Upper lobe of left lung (tissue), 6 donors: ENCODE measurements around the gene MAST4. TPM values are rescaled to one million over a fixed set of nuclear protein-coding genes. Genes with fewer than 3 reads are reported as not detected.

Experiments used
- ATAC-seq, 2 donors: fragments of 200-7000 bp; cut with Tn5 transposase; one replicate each; pipeline ENCODE4 v1.9.1; 2022; ENCODE audit warnings: mild to moderate bottlenecking in 2 of 2, moderate library complexity in 2 of 2; ENCODE audit not compliant: low FRiP score in 2 of 2
- DNase-seq, 2 donors: peaks; one replicate each; pipeline ENCODE4 v3.0.0-alpha.2; 2019 to 2020
- H3K27ac ChIP-seq, 4 donors: fragments of 200-600 bp; sonication (generic); one replicate each; pipeline ENCODE4 v1.5.1; 2016 to 2019
- H3K27me3 ChIP-seq, 4 donors: fragments of 200-600 bp; sonication (generic); one replicate each; pipeline ENCODE4 v1.5.1; 2017 to 2019
- H3K36me3 ChIP-seq, 4 donors: fragments of 200-600 bp; sonication (generic); one replicate each; pipeline ENCODE4 v1.5.1; 2016 to 2019
- H3K4me1 ChIP-seq, 4 donors: fragments of 200-600 bp; sonication (generic); one replicate each; pipeline ENCODE4 v1.5.1; 2018 to 2019
- H3K4me3 ChIP-seq, 4 donors: fragments of 200-600 bp; sonication (generic); one replicate each; pipeline ENCODE4 v1.5.1; 2017 to 2019; ENCODE audit warnings: mild to moderate bottlenecking in 2 of 4, moderate library complexity in 1 of 4
- H3K9me3 ChIP-seq, 4 donors: fragments of 200-600 bp; sonication (generic); one replicate each; pipeline ENCODE4 v1.5.1; 2018 to 2019
- CTCF ChIP-seq, 6 experiments: fragments of 450-650 bp in 4 of 6; fragments of 200-600 bp in 2 of 6; sonication (generic) in 2 of 6; IDR thresholded peaks; one replicate each; pipeline ENCODE4 v1.5.1; 2016 to 2019; ENCODE audit warnings: antibody characterized with exemption in 6 of 6
- EP300 ChIP-seq, 4 donors: sonication (generic); formaldehyde crosslinking; IDR thresholded peaks; one replicate each; pipeline ENCODE4 v1.5.1; 2017; ENCODE audit warnings: antibody characterized with exemption in 4 of 4, control low read depth in 2 of 4
- POLR2A ChIP-seq, 4 donors: fragments of 450-650 bp; IDR thresholded peaks; one replicate each; pipeline ENCODE4 v1.5.1; 2016 to 2017; ENCODE audit warnings: antibody characterized with exemption in 4 of 4, mild to moderate bottlenecking in 2 of 4
- POLR2AphosphoS5 ChIP-seq, 2 donors: sonication (generic); formaldehyde crosslinking; IDR thresholded peaks; one replicate each; pipeline ENCODE4 v1.5.1; 2017; ENCODE audit warnings: antibody characterized with exemption in 2 of 2
- WGBS, 2 donors: methylation state at CpG; one replicate each; pipeline ENCODE4 v1.1.5; 2017 to 2018; 5-methylcytosine and 5-hydroxymethylcytosine counted together
- total RNA-seq, 6 donors: library from RNA; depleted of rRNA in 4 of 6; stranded (reverse); fragments of >200 nt in 4 of 6; gene quantifications; one replicate each; pipeline versions ENCODE4 v1.1.0 to v1.2.1, GENCODE V29; 2016 to 2021
- donor health status: DM: no; HTN: no; CAD: no; lungs with moderate emphysema.
- donor health status: DM: no; HTN: yes; CAD: no; lungs with severe emphysema.

Gene MAST4
- total RNA-seq, 6 donors from 2014 or later = 44.8 to 229 (median 66.4) TPM

DNA sequence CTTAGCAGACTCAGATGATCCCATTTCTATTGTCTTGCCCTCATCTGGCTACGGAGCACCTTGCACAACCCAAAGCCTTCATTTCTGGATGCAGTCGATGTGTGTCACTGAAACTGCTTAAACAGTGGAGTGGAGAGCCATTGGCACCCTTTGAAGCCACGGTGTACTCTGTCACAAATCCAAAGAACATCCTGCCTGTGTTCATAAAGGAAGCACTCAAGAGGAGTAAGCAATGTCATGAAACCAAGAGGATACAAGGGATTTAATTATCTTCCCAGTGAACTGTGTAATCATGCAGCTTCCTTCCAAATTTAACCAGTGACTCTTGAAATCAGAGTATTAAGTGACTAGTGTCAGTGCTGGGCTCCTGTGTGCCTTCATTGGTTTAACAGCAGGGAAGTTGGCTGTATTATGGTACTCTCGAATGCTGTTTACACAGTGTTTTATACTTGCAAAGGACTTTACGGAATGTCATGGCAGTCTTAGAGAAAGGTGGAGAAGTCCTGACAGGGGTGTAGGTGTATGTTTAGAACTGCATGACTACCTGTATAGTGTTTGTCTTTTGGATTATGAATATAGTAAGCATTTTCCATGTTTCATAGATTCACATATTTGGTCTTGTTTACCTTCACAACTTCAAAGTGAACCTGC lies 558.5 kb downstream of the MAST4 start:
- TF ChIP-seq EP300 (IDR thresholded peaks at IDR 0.05) = no peak
- TF ChIP-seq POLR2AphosphoS5 (IDR thresholded peaks at IDR 0.05) = no peak
- TF ChIP-seq CTCF (IDR thresholded peaks at IDR 0.05) = no peak
- TF ChIP-seq POLR2A (IDR thresholded peaks at IDR 0.05) = no peak
- H3K4me3 ChIP-seq = no peak overlapping the region
- no peaks in the 10 kb centered on the region for H3K27me3 ChIP-seq
- H3K9me3 ChIP-seq = no peaks in the 10 kb centered on the region
- 45 to 64% methylated on average over 5 of the region's 5 CpGs for WGBS, 2 donors
- DNase-seq (peak in 1 of 2 donors; percentile 49), ATAC-seq (peak in 1 of 2 donors; percentile 81)
- H3K27ac ChIP-seq = peak overlapping the region in 2 of 4 donors; percentile 11 to 22
- peaks cover 0 to 64% (median 16%) of the 10 kb centered on the region in 4 donors for H3K36me3 ChIP-seq
- H3K4me1 ChIP-seq = peaks cover 0 to 9% (median 0%) of the 10 kb centered on the region in 4 donors

DNA sequence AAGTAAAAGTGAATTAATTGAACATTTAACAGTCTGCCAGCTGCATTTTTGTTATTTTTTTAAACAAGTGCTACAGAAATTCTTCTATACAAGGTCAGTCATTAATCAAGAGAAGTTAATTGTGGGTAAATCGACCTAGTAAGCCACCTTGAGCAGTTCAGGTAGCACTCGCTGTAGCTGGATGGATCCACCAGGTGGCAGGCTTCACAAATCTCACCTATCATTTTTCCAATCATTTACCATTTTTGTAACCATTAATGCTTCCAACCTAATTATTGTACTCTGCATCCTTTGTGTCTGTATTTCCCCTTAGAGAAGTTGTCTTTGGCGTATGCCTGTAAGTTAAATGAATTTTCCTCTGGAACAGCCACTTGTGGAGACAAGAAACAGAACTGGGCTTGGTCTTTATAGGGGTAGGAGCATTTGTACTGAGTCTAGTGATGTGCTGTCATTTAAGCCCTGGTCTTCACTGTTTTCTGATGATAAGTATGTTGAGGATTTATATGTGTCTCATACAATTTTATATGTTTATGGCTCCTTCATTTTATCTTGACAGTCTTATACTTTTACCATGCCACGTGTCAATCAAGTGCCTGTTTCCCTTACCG lies 560.9 kb downstream of the MAST4 start:
- Histone ChIP-seq H3K4me1 (peaks cover 0 to 9% (median 0%) of the 10 kb centered on the region in 4 donors), H3K27ac (no peak overlapping the region), H3K36me3 (peaks cover 0 to 65% (median 15%) of the 10 kb centered on the region in 4 donors), H3K9me3 (no peaks in the 10 kb centered on the region), H3K4me3 (no peak overlapping the region), H3K27me3 (no peaks in the 10 kb centered on the region)
- DNase-seq (no peak), ATAC-seq (peak in 1 of 2 donors; percentile 59)
- TF ChIP-seq CTCF (IDR thresholded peaks at IDR 0.05) (peak; percentile 44 to 82 (median 73)), EP300 (IDR thresholded peaks at IDR 0.05) (no peak)
- 69 to 71% methylated on average over 5 of the region's 5 CpGs for WGBS, 2 donors

DNA sequence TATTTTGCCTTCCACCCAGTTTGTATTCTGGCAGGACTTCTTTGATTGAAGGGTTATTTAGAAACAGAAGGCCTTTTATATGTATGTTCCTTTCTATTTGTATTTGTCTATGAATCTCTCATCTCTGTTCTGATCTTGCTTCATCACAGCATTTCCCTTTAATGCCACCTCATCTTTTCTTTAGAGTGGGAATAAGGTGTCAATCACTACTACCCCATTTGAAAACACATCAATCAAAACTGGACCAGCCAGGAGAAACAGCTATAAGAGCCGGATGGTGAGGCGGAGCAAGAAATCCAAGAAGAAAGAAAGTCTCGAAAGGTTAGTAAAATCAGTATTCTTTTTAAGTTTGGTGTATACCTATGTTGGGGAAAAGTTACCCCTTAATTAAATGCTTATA lies 564.1 kb downstream of the MAST4 start:
- no peaks in the 10 kb centered on the region for H3K9me3 ChIP-seq
- H3K4me1 ChIP-seq = peaks cover 0 to 2% (median under 1%) of the 10 kb centered on the region in 4 donors
- no peak for TF ChIP-seq POLR2A (IDR thresholded peaks at IDR 0.05)
- TF ChIP-seq POLR2AphosphoS5 (IDR thresholded peaks at IDR 0.05) = no peak
- no peak for TF ChIP-seq CTCF (IDR thresholded peaks at IDR 0.05)
- TF ChIP-seq EP300 (IDR thresholded peaks at IDR 0.05) = no peak
- peaks cover 7 to 68% (median 35%) of the 10 kb centered on the region in 4 donors for H3K36me3 ChIP-seq
- no peaks in the 10 kb centered on the region for H3K27me3 ChIP-seq
- ATAC-seq = no peak
- no peak overlapping the region for H3K4me3 ChIP-seq
- H3K27ac ChIP-seq = no peak overlapping the region
- DNase-seq = no peak
- 93% methylated on average over 3 of the region's 3 CpGs for WGBS, 2 donors

DNA sequence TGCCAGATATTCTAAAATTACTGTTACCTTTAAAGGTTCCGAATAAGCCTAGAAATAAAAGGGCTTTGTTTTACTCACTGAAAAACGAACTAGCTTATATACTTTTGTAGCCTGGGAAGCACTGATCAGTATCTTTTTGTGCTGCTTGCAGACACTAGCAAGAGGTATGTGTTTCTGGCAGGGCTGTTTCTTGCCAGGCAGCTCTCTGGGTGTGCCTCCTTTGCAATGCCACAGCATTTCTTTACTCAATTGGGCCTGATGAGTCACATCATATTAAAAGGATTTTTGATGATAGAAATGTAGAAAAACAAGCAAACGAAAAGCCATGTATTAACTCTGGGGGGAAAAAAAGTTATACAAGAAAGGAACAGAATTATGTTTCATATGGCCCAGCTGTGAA lies 564.8 kb downstream of the MAST4 start:
- ATAC-seq (no peak), DNase-seq (peak in 1 of 2 donors; percentile 36)
- TF ChIP-seq POLR2A (IDR thresholded peaks at IDR 0.05) (no peak), CTCF (IDR thresholded peaks at IDR 0.05) (no peak), EP300 (IDR thresholded peaks at IDR 0.05) (no peak), POLR2AphosphoS5 (IDR thresholded peaks at IDR 0.05) (no peak)
- 70 to 77% methylated on average over 3 of the region's 3 CpGs for WGBS, 2 donors
- H3K9me3 ChIP-seq = no peaks in the 10 kb centered on the region
- peaks cover 0 to 9% (median 7%) of the 10 kb centered on the region in 4 donors for H3K4me1 ChIP-seq
- H3K4me3 ChIP-seq = no peak overlapping the region
- peak overlapping the region in 1 of 4 donors; percentile 19 for H3K27ac ChIP-seq
- H3K27me3 ChIP-seq = no peaks in the 10 kb centered on the region
- peaks cover 7 to 68% (median 40%) of the 10 kb centered on the region in 4 donors for H3K36me3 ChIP-seq
